Activated T-helper 17 cell treated with anti-CD3 and anti-CD28 coated beads, Interleukin-2, amount 50 U/mL, for 72 hours (primary cell): ENCODE measurements around the gene NR2F1. TPM values are rescaled to one million over a fixed set of nuclear protein-coding genes. Genes with fewer than 3 reads are reported as not detected.

Experiments
- ATAC-seq: fragments of 150-1000 bp; cut with Tn5 transposase; replicated peaks from 2 replicates; pipeline ENCODE4 v1.10.0; 2021; ENCODE audit warnings: mild to moderate bottlenecking, moderate library complexity
- H3K27ac Mint-ChIP-seq: one replicate; pipeline ENCODE4 v1.8.0; 2022; ENCODE audit warnings: mixed read lengths
- H3K27me3 Mint-ChIP-seq: one replicate; pipeline ENCODE4 v1.8.0; 2022; ENCODE audit warnings: mixed read lengths
- H3K36me3 Mint-ChIP-seq: one replicate; pipeline ENCODE4 v1.8.0; 2022; ENCODE audit warnings: low read depth, mild to moderate bottlenecking, mixed read lengths
- H3K4me1 Mint-ChIP-seq: one replicate; pipeline ENCODE4 v1.8.0; 2022; ENCODE audit warnings: mixed read lengths
- H3K4me3 Mint-ChIP-seq: one replicate; pipeline ENCODE4 v1.8.0; 2022; ENCODE audit warnings: mild to moderate bottlenecking, mixed read lengths
- H3K9me3 Mint-ChIP-seq: one replicate; pipeline ENCODE4 v1.8.0; 2022; ENCODE audit warnings: mixed read lengths
- total RNA-seq, 2 donors: library from RNA; stranded (reverse); gene quantifications; one replicate each; pipeline ENCODE4 v1.2.3, GENCODE V29; 2022

The NR2F1 gene
- total RNA-seq, 2 donors from 2014 or later = not detected

GRCh38 chr5:93603078-93603792 is 20.2 kb downstream of the NR2F1 start:
- Mint-ChIP-seq H3K36me3 (peaks cover 5% of the 10 kb centered on the region), H3K4me1 (no peaks in the 10 kb centered on the region), H3K4me3 (no peak overlapping the region), H3K9me3 (no peaks in the 10 kb centered on the region), H3K27me3 (peaks cover 41% of the 10 kb centered on the region), H3K27ac (no peak overlapping the region)
- ATAC-seq = no peak

GRCh38 chr5:93603793-93604643 is 21.0 kb downstream of the NR2F1 start:
- no peaks in the 10 kb centered on the region for H3K9me3 Mint-ChIP-seq
- no peak overlapping the region for H3K27ac Mint-ChIP-seq
- H3K4me1 Mint-ChIP-seq = no peaks in the 10 kb centered on the region
- no peak overlapping the region for H3K4me3 Mint-ChIP-seq
- H3K27me3 Mint-ChIP-seq = peaks cover 46% of the 10 kb centered on the region
- ATAC-seq = no peak
- peaks cover 5% of the 10 kb centered on the region for H3K36me3 Mint-ChIP-seq

- Mint-ChIP-seq H3K36me3 (peaks cover 5% of the 10 kb centered on the region), H3K4me3 (no peak overlapping the region), H3K9me3 (no peaks in the 10 kb centered on the region), H3K4me1 (no peaks in the 10 kb centered on the region), H3K27ac (no peak overlapping the region), H3K27me3 (peaks cover 54% of the 10 kb centered on the region)
- ATAC-seq = no peak
Measured at GRCh38 chr5:93604644-93605515, 21.9 kb downstream of the NR2F1 start.

- Mint-ChIP-seq H3K9me3 (no peaks in the 10 kb centered on the region), H3K27ac (no peak overlapping the region), H3K4me3 (no peak overlapping the region), H3K36me3 (peaks cover 5% of the 10 kb centered on the region), H3K27me3 (peaks cover 66% of the 10 kb centered on the region), H3K4me1 (no peaks in the 10 kb centered on the region)
- ATAC-seq = no peak
Measured at GRCh38 chr5:93606382-93606752, 23.3 kb downstream of the NR2F1 start.

- H3K4me3 Mint-ChIP-seq = peak overlapping the region; percentile 9
- H3K27ac Mint-ChIP-seq = no peak overlapping the region
- H3K36me3 Mint-ChIP-seq = peaks cover 5% of the 10 kb centered on the region
- ATAC-seq = peak; percentile 63
- peaks cover 77% of the 10 kb centered on the region for H3K27me3 Mint-ChIP-seq
- H3K9me3 Mint-ChIP-seq = peaks cover 4% of the 10 kb centered on the region
- H3K4me1 Mint-ChIP-seq = no peaks in the 10 kb centered on the region
Measured at GRCh38 chr5:93607367-93608258, 24.6 kb downstream of the NR2F1 start.

GRCh38 chr5:93608855-93609254 is 25.8 kb downstream of the NR2F1 start:
- peaks cover 5% of the 10 kb centered on the region for H3K36me3 Mint-ChIP-seq
- H3K9me3 Mint-ChIP-seq = peaks cover 4% of the 10 kb centered on the region
- H3K27ac Mint-ChIP-seq = no peak overlapping the region
- peaks cover 77% of the 10 kb centered on the region for H3K27me3 Mint-ChIP-seq
- H3K4me3 Mint-ChIP-seq = no peak overlapping the region
- no peaks in the 10 kb centered on the region for H3K4me1 Mint-ChIP-seq
- ATAC-seq = no peak

GRCh38 chr5:93609762-93610161 is 26.7 kb downstream of the NR2F1 start:
- H3K4me3 Mint-ChIP-seq = no peak overlapping the region
- no peak for ATAC-seq

GRCh38 chr5:93610581-93611272 is 27.7 kb downstream of the NR2F1 start:
- H3K36me3 Mint-ChIP-seq = no peaks in the 10 kb centered on the region
- no peak overlapping the region for H3K4me3 Mint-ChIP-seq
- H3K9me3 Mint-ChIP-seq = peaks cover 4% of the 10 kb centered on the region
- no peak overlapping the region for H3K27ac Mint-ChIP-seq
- H3K27me3 Mint-ChIP-seq = peaks cover 76% of the 10 kb centered on the region
- H3K4me1 Mint-ChIP-seq = no peaks in the 10 kb centered on the region
- no peak for ATAC-seq

More at GRCh38 chr5:93609762-93610161, 26.7 kb downstream of the NR2F1 start:
- Mint-ChIP-seq H3K4me1 (no peaks in the 10 kb centered on the region), H3K27ac (no peak overlapping the region), H3K27me3 (peaks cover 80% of the 10 kb centered on the region), H3K9me3 (peaks cover 4% of the 10 kb centered on the region), H3K36me3 (peaks cover 2% of the 10 kb centered on the region)

- Mint-ChIP-seq H3K9me3 (peaks cover 4% of the 10 kb centered on the region), H3K27me3 (peaks cover 72% of the 10 kb centered on the region), H3K27ac (no peak overlapping the region), H3K4me3 (no peak overlapping the region), H3K4me1 (no peaks in the 10 kb centered on the region), H3K36me3 (no peaks in the 10 kb centered on the region)
- ATAC-seq = no peak
Measured at GRCh38 chr5:93611273-93611975, 28.4 kb downstream of the NR2F1 start.

- Mint-ChIP-seq H3K27me3 (peaks cover 67% of the 10 kb centered on the region), H3K9me3 (peaks cover 4% of the 10 kb centered on the region), H3K4me3 (no peak overlapping the region), H3K36me3 (no peaks in the 10 kb centered on the region), H3K27ac (no peak overlapping the region), H3K4me1 (no peaks in the 10 kb centered on the region)
- ATAC-seq = no peak
Measured at GRCh38 chr5:93611976-93612854, 29.2 kb downstream of the NR2F1 start.

- Mint-ChIP-seq H3K9me3 (peaks cover 4% of the 10 kb centered on the region), H3K4me1 (no peaks in the 10 kb centered on the region), H3K4me3 (no peak overlapping the region), H3K27me3 (peaks cover 61% of the 10 kb centered on the region), H3K27ac (no peak overlapping the region), H3K36me3 (no peaks in the 10 kb centered on the region)
- no peak for ATAC-seq
Measured at GRCh38 chr5:93612855-93613243, 29.8 kb downstream of the NR2F1 start.

- Mint-ChIP-seq H3K27ac (no peak overlapping the region), H3K4me3 (no peak overlapping the region), H3K36me3 (peaks cover 9% of the 10 kb centered on the region), H3K9me3 (peaks cover under 1% of the 10 kb centered on the region), H3K27me3 (peaks cover 29% of the 10 kb centered on the region), H3K4me1 (peaks cover 9% of the 10 kb centered on the region)
- no peak for ATAC-seq
Measured at GRCh38 chr5:93616538-93617174, 33.6 kb downstream of the NR2F1 start.
